GM19395 (cell line): ENCODE data around the gene CORO1C.

Experiments
- ATAC-seq: cut with Tn5 transposase; IDR thresholded peaks from one replicate; pipeline ENCODE4 v1.9.1; 2021; ENCODE audit warnings: mild to moderate bottlenecking, moderate library complexity; ENCODE audit not compliant: unreplicated experiment

Gene CORO1C

DNA sequence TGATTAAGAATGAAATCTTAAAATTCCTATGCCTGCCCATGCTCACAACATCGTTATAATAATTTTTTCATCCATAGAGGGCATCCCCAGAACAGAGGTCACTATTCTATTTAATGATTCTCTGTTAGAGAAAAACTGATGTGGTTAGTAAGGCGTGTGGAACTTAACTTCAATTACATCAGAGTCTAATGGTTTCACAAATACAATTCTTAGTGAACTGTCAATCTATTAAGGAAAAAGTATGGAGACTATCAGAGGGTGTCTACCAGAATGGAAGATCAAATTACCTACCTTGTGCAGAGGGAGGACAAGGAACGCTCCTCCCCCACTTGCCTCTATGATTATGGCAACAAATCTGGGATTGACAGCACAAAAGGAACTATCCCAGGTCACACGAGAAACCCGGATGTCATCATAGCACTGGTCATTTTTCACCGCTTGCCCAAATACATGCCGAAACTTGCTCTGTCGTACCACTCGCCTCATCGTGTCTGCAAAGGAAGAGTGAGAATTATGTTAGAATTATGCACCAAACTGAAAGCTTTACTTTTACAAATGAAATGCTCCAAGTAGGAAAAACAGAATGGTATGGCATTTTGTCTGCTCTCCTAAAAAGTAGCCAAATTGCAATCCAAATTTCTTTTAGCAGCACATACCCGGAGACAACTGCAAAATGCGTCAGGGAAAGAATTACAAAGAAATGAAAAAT lies 30.3 kb downstream of the CORO1C start:
- ATAC-seq = no peak

DNA sequence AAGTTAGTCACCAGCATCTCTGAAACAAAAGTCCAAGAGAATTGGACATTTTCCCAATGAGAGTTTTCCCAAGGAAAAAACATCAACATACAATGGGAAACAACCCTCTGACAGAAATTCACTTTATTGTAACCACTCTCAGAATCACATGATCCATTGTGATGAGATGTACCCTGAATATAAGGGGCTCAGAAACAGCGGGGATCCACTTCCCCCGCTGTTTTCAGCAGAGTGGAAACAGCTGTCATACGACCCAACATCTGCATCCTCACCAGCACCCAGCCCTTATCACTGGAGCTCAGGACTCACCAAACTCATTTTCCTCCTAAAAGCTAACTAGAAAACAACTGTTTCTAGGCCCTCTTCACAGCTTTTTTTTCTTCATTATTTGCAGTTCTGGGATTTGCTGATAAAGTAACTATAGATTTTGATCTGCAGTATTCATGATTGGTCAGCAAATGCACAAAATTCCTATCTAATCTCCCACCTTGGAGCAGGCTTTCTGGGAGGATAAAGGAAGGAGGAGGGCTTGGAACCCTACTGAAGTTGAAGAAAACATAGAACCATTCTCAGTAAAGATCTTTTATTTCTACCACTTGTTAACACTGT lies 31.3 kb downstream of the CORO1C start:
- no peak for ATAC-seq

DNA sequence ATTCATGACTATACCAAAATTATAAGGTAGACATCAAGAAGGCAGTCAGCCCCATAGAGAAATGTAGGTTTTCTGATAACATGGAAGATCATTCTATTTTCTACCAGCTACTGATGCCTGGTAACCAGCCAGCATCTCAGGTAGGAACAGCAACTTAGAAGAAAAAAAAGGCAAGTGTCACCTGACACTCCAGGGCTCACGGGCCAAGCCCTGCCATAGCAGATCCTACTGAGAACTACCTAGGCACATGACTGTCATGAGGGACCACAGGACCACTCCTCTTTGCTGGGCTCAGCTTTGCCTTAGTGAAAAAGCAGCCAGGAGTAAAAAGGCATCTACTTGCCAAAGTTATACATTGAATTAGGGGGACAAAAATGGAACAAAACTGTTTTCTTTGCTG lies 33.4 kb downstream of the CORO1C start:
- no peak for ATAC-seq

DNA sequence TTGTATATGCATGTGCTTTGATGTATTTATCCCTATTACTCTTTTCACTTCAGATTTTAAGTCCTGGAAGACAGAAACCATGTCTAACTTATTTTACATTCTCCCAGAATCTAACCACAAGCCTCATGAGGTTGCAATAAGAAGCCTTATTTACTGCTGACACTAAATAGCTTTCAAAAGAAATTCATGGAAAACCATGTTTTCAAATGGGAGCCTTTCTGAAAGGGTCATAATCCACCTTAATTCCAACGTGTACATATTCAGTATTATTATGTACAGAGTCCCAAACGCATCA lies 34.4 kb downstream of the CORO1C start:
- ATAC-seq = no peak

DNA sequence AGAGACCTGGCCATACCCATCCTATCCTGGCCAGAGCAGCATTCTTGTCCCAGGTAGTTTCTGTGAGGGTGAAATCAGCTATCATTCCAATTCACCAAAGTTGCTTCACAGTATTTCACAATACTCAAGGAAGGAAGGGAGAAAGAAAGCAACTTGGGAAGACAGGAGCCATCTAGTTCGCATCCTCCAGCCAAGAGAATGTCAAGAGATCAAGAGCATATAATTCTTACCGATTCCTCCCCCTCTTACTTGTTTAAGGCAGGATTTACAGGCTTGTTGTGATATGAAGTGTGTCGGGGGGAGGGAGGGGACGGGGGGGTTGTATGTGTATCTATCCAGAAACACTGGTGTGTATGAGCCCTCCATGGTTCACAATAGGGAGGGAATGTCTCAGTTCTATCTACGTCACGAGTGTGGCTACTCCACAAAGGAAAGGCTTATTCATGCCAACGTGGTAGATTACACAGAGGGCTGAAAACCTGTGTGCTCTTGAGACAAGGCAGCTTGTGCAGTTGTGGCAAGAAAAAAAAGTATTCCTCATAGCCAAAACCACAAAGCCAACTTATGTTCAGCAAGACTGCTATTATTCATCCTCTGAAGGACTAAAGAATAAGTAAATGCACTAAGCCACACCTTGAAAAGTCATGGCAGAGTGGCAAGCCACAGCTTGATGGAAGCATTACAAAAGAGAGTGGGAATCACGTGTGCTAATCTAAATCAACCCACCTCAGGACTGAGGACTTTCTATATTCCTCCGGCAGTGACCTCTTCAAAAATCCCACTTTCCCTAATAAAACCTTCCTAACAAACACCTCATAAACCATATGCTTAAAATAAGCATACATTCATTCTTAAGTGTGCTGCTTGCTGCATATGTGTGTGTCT lies 35.0 kb downstream of the CORO1C start:
- no peak for ATAC-seq

DNA sequence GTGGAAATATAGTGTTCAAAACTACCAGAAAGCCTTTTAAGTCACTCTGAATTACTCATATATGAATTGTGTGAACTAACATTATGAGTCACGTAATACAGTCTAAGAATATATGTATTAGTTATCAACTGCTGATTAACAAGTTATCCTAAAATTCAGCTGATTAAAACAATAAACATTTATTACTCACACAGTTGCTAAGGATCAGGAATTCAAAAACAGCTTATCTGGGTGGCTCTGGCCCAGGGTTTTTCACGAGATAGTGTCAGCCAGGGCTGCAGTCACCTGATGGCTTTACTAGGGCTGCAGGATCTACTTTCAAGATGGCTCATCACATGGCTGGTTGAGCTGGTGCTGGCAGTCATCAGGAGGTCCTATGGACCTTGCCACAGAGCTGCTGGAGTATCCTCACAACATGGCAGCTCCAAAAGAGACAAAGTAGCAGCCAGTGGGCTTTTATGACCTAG lies 36.5 kb downstream of the CORO1C start:
- no peak for ATAC-seq

DNA sequence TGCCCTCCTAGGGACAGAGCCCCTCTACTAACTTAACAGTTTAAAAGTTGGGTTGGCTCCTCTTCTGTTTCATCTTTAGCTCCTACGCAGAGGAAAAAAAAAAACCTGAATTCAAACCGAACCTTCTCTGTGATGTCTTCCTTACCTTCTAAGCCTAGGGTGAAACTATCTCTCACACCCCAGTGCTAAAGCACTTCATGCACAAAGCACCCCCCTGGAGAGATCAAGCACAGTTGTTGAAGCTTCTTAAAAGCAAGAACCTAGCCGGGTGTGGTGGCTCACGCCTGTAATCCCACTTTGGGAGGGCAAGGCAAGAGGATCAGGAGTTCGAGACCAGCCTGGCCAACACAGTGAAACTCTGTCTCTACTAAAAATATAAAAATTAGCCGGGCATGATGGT lies 37.6 kb downstream of the CORO1C start:
- ATAC-seq = no peak

DNA sequence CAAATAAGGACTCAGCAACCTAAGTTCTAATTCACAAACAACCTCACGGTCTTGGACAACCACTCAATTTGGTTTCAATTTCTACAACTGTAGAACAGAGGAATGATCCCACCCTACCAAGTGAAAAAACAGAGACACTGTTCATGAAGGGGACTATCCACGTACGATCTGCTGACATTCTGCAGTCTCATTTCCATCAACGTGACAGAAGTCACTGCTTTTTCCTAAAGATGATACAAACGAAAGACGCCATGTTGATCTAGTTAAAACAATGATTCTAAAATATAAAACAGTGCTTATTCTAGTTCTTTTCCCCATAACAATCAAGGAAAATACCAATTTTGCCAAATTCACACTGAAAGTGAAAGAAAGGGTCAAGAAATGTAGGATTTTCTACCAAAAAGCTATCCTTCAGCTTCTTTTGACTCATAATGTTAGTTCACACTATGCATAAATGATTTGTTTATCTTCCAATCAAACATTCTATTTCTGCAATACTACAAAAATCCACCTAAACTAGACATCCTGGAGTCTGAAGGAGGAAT lies 38.1 kb downstream of the CORO1C start:
- ATAC-seq = no peak

DNA sequence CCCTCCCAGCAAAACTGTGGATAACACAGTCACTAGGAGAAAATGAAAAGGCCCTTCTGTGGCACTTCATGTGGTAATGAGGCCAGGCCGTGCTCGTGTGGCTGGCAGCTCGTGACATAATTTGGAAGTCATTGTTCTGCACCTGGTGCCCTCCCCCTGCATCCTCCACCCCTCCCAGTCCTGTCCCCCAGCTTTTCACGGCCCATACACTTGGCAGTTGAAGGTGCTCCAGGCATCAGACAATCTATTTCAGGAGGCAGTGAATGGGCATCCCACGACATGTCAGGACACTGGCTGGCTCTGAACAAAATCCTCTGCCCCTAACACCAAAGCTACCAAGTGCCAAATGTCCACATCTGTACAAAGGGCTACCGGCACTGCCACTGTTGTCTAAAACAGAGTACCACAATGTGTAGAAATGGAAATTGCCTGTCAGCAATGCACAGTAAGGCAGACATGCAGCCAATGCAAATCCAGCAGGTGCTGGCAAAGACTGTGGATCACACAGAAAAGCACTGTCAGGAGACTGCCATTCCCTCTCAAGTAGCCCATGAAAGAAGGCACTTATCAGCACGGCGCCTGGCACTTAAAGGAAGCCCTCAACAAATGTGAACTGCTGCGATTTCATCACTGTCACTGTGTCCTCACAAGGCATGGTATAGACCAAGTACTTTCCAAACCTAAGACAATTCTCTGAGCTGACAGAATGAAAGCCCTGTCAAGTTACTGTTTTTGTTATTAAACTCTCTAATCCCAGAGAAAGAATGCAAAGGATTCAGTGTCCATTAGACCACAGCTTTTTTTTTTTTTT lies 39.1 kb downstream of the CORO1C start:
- ATAC-seq = no peak

DNA sequence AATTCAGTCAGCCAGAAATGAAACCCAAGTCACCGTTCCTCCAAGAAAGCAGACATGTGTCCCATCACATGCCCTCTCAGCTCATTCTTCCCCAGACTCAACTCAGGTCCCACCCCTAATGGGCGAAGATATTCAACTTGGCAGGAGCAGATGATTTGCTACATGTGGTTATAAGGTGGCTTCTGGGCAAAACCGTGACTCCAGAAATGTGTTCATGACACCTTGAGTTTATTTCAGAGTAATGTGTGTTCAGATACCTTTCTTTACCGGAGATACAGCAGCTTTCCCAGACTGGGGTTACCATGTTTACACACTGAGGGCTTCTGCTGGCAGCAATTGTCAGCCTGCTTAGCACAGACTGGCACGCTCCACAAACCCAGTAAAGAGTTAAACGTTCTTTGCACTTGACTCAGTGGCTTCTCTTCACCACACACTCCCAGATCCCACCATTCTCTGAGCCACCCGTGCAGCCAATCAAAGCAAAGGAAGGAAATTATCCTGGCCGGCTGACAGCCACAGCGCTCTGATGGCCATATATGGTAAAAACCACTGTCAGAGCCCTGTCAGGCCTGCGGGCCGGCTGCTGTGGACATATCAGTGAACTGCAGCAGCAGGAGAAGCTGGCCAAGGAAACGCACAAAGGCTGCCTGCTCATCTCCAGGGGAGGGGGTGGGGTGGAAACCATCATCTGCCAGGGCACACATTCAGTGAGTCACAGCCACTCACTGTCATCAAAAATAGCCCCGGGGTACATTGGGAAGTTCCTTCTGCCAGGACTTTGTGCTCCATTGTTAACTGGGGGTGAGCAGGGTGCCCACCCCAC lies 39.9 kb downstream of the CORO1C start:
- ATAC-seq = peak; percentile 72

DNA sequence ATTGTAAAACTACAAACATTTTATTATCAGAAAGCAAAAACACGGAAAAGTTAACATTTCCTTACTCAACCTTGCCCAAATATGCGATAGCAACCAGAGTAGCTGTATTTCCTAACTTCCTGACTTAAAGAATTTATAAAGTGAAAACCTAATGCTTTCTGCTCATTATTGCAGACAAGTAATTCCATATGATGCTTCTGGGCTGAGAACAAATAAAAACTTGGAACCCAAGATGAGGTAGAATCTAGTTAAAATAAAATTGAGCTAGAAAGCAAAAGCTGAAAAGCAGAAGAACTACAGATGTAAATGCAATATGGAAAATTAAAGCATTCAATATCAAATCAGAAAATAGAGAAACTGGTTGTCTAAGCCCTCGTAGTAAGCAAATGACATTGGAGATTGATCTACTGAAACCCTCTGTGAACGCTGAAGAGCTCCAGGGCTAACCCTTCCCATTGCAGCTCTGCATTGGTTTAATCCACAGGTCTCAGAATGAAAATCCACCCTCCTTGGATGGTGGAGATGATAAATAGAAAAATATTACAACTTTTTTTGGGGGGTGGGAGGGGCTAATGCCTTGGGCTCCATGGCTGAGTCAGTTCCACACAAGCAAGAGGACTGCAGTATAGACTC lies 40.7 kb downstream of the CORO1C start:
- ATAC-seq = no peak

DNA sequence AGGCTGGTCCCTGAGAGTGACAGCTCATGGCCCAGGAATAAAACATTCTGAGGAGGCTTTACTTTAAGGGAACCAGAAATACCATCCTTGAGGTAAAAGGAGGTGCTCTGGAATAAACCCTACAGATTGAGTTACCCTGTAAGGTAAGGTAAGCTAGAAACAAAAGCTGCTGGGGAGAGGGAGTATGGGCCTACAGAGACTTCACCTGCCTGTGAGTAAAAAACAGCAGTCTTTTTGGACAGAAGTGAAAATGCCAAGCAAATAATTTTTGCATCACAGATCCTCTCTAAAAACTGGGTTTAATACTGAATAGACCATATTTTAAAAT lies 41.2 kb downstream of the CORO1C start:
- no peak for ATAC-seq

DNA sequence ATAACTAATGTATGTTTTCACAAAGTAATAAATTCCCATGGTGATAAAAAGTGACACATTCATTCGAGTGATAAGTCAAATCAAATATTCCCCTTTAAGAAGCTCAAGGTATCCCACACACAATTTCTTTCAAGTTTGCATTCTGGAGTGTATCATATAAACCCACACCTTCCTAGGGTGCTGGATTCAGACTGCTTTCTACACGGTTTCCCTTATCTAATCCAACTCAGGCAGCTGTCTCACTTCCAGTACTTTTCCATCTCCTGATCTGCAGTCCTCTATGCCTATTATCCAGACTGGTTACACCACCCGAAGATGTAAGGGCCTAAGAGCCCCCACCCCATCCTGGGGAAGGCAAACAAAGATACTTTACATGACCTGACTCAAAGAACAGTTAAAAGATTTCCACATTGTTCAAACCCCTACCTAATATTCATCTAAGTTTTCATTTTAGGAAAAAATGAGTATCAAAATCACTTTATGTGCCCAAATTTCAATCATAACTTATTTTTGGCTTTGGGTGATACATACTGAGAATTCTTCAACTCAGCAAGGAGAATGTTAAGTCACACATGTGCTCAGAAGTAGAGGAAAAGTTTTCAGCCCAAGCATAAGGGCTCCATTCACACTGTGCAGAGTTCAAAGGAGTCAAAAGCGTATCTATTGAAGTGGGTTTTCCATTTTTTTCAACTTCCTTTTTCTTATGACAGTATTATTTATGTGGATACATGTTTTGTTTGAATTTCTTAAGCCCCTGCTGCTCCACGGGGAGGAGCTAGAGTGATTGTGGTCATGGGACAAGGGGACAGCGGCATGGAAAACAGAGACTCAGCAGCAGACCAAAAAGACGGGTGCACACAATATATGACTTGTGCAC lies 41.8 kb downstream of the CORO1C start:
- no peak for ATAC-seq

DNA sequence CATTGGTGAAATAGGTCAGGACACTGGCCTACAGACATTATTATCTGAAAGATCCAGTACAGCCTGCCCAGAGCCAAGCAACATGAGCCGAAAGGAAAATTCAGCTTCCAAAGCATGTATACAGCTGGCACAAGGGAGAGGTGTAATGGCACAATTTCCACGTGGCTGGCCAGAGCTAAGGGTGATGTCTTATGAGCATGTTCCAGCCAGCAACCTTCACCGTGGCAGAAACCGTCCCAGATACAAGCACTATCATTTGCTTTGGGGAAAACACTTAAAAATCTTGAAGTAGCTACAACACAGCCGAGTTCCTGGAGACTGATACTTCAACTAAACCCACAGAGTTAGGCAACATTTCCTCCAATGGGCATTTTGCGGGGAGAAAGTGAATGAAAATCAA lies 44.5 kb downstream of the CORO1C start:
- no peak for ATAC-seq

DNA sequence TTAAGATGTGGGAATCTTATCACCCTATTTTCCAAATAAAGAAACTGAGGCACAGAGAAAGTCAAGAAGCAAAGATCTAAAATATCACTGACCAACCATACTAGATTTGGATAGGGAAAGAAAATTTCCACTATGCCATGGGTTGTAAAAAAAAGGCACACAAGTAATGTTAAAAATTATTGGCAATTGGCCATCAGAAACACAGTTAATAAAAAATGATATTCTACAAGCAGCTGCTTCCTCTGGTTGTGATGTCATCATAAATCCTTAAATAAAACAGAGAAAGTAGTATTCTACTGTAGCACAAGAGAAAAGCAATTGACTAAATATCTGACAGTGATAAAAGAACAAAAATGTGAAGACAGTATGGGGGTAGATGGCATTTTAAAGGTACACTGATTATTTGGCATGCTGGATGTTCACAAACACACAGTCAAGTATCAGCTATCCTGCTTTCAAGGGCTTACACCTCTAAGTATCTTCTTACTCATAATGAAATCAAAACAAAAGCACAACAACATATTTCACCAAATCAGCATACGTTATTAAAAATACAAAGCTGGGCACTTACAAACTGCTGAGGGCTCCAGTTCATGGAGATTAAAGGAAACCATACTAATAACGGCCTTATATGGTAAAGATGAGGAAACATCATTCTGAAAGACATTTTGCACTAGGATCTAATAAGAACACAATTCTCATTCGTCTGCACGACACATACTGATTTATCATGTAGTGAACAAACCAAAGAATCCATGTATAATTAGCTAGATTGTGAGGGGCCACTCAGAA lies 45.7 kb downstream of the CORO1C start:
- no peak for ATAC-seq

DNA sequence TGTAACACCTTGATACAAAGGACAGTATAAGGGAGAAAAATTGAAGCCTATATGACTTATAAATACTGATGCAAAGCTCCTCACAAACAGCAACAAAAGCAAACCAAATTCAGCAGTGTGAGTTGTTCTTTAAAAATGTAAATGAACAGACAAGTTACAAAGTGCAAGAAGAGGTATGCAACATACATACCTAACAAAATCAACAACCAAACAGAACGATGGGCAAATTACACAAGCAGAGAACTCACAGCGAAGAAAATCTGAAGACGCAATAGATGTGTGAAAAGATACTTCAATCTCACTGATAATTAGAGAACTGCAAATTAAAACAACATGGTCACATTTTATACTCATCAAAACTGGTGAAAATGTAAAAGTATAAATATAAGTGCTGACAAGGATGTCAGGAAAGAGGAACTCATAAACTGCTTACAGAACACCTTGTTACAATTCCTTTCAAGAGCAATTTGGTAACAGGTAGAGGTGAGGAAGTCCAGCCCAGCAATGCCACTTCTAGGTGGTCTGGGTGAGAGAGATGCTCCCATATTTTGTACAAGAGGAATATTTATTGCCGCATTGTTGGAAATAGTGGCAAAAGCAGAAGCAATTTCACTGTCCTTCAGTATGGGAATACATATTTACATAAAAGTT lies 47.3 kb downstream of the CORO1C start:
- no peak for ATAC-seq

DNA sequence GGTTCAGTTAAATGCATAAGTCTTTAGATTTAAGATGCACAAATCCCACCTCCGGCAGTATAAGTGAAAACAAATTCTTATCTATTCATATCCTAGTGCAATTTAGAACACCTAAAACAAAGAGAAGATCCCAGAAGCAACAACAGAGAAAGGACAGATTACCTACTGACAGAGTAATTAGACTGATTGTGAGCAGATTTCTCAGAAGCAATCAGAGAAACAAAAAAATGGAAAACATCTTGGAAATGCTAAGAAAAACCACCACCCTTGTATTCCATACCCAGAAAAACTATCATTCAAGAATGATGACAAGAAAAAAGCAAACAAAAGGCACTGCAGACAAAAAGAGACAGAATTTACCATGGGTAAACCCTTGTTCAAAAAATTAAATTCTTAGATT lies 50.0 kb downstream of the CORO1C start:
- ATAC-seq = no peak
